ACHN (cell line): ENCODE data around the gene SPTB.

Source experiments
- DNase-seq: peaks from one replicate; pipeline ENCODE4 v3.0.0-alpha.2; 2015
- in situ Hi-C: cut with HindIII; loops from 2 replicates; pipeline ENCODE4 v1.10.0; 2017; ENCODE audit warnings: low sequenced_read_pairs, low pct_ligation_motif_present, low pct_unique_long_range_greater_than_20kb

Gene SPTB

GRCh38 chr14:64729386-64730060 is 150.2 kb downstream of the SPTB start:
- DNase-seq = no peak
- in situ Hi-C loops = no loop called here

- in situ Hi-C loops = no loop called here
- no peak for DNase-seq
Measured at GRCh38 chr14:64728856-64729255, 150.9 kb downstream of the SPTB start.

DNA sequence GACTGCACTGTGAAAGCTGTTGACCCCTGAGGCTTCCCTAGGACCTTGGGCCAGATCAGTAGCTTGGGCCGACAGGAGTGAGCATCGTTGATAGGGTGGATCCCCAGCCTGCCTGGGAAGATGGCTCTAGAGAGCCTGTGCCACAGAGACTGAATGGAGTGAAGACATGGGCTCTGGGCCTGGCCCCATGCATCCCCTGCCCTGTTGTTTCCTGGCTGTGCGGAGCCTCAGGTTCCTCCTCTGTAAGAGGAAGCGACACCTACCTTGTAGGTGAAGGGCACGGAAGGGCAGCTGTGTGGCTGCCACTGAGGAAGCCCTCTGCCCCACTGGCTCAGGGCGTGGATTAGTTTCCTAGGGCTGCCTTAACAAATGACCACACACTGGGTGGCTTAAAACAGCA is 151.6 kb downstream of the SPTB start:
- DNase-seq = no peak
- in situ Hi-C loops = no loop called here

GRCh38 chr14:64727551-64728071 is 152.1 kb downstream of the SPTB start:
- in situ Hi-C loops = no loop called here
- DNase-seq = no peak

GRCh38 chr14:64726585-64726890 is 153.2 kb downstream of the SPTB start:
- in situ Hi-C loops = no loop called here
- peak; percentile 68 for DNase-seq

- in situ Hi-C loops = no loop called here
- DNase-seq = no peak
Measured at GRCh38 chr14:64725879-64726584, 153.7 kb downstream of the SPTB start.

DNA sequence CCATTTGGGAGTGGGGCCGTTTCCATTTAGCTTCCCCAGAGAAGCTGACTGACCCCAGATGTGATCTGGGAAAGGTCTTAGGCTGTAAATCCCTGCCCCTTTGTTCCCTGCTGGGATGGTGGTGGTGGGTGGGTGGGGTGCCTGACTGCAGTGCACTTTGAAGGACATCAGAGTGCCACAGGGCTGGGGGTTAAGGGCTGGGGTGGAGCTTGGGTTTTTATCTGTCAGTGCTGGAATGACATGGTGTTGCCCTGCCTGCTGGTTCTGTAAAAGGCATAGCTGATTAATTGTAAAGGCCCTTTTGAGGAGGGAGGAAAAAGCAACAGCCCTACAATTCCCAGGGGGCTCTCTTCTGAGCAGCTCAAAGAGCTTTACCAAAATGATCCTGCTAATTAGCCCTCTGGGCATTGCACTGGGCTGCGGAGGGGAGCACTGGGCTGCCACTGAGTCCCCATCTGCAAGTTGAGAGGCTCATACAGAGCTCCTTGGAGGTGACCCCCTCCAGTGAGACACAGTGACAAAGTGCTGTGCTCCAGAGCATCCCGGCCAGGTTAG is 154.4 kb downstream of the SPTB start:
- in situ Hi-C loops = no loop called here
- DNase-seq = no peak

GRCh38 chr14:64724578-64724930 is 155.2 kb downstream of the SPTB start:
- no peak for DNase-seq
- in situ Hi-C loops = no loop called here

DNA sequence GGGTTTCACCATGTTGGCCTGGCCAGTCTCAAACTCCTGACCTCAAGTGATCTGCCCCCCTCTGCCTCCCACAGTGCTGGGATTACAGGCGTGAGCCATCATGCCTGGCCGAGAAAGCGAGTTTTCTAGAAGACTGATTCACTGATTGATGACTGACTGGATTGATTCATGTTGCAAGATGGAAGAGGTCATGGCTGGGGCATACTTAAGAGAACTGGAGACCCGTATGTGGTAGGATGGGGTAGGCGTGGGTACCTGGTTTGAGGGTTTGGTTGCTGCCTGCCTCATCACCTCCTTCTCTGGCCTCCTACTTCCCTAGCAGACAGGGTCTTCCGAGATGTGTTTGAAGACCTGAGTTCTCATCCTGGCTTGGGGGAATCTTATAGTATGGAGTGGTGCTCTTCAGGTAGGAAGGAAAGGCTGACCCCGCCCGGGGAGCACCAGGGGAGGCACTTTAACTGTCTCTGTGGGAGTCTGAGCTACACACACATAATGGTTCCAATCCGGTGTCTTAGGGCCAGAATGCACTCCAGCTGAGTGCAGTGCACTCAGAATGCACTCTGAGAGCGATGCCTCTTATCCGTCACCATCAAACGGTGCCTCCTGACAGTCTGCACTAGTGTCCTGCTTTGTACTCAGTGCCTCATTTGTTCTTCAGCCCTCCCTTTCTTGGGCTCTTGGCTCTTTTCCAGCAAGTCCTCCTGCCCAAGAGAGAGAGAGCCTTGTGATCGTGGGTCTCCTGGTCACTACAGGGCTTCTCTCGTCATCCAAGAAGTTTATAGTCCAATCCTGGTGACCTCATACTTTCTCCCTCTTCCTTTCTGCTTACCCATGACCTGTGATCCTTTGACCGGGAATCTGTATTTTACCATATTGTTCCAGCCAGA is 155.8 kb downstream of the SPTB start:
- in situ Hi-C loops = no loop called here
- no peak for DNase-seq

- no peak for DNase-seq
- in situ Hi-C loops = no loop called here
Measured at GRCh38 chr14:64722842-64723447, 156.8 kb downstream of the SPTB start.

GRCh38 chr14:64721899-64722298 is 157.8 kb downstream of the SPTB start:
- in situ Hi-C loops = no loop called here
- no peak for DNase-seq

GRCh38 chr14:64721391-64721791 is 158.3 kb downstream of the SPTB start:
- in situ Hi-C loops = no loop called here
- no peak for DNase-seq

DNA sequence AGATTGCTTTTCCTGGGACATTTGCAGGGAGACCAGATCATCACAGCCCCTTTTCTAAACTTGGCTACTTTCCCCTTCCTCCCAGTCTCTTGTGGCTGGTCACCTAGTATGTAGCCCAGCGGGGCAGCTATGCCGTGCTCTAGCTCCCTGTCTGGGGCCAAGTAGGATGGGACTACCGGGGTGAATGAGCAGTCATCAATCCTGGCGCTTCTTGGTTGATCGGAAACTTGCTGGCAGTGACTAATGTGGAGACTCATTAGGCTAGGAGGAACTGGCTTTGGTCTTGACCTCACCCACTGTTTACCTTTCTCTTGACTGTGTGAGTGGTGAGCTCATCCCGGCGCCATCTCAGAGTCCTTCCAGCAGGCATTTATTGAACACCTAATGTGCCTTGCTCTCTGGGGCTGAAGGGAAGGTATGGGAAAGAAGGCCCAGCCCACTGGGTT is 159.6 kb downstream of the SPTB start:
- in situ Hi-C loops = no loop called here
- peak; percentile 84 for DNase-seq

GRCh38 chr14:64719601-64720000 is 160.1 kb downstream of the SPTB start:
- in situ Hi-C loops = no loop called here
- DNase-seq = no peak

- in situ Hi-C loops = no loop called here
- no peak for DNase-seq
Measured at GRCh38 chr14:64718762-64719161, 160.9 kb downstream of the SPTB start.

DNA sequence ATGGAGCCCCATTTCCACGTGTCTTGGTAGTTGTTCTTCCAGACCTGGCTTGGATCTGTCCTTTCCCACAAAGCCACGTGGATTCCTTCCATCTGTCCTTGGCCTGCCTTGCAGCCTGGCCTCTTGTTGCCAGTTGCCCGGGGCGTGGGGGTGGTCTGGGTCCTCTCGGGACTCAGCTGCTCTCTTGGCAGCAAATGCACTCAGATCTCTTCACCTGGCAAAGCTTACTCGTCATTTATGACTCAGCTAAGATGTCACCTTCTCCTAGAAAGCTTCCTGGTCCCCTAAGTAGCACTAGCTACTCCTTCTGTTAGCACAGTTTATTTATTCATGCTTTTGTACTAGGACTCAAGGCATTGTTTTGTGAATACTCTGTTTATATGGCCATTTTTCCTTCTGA is 161.8 kb downstream of the SPTB start:
- in situ Hi-C loops = no loop called here
- DNase-seq = no peak

GRCh38 chr14:64715628-64716412 is 163.9 kb downstream of the SPTB start:
- no peak for DNase-seq
- in situ Hi-C loops = no loop called here

DNA sequence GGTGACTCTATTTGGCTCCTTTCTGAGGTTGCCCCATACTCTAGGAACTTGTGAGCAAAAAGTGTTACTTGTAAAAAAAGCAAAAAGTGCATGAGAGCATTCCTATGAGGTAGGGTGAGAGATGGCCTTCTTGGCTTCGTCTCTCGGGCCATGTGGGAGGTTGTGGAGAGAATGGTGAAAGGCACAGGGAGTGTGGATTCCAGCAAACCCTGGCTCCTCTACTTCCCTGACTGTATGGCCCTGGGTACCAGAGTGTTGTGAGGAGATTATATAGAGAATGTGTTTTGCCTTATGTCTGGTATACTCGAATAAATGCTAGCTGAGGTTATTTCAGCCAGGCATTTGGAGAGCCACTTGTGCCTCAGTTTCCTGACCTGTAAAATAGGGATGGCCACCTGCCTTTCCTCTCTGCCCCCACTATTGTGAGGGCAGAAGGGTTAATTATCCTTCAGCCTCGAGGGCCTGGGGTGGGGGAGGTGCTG is 164.5 kb downstream of the SPTB start:
- in situ Hi-C loops = no loop called here
- DNase-seq = no peak
